NT2/D1 (cell line): Measurements from ENCODE around the gene TRPM2.

Experiments used
- YY1 ChIP-seq: IDR thresholded peaks from 2 replicates; pipeline ENCODE4 v1.6.1; 2011; ENCODE audit not compliant: insufficient read length, insufficient read depth
- ZNF274 ChIP-seq: IDR thresholded peaks from 2 replicates; pipeline ENCODE4 v1.6.1; 2011; ENCODE audit warnings: mild to moderate bottlenecking, low read depth, low read length

DNA sequence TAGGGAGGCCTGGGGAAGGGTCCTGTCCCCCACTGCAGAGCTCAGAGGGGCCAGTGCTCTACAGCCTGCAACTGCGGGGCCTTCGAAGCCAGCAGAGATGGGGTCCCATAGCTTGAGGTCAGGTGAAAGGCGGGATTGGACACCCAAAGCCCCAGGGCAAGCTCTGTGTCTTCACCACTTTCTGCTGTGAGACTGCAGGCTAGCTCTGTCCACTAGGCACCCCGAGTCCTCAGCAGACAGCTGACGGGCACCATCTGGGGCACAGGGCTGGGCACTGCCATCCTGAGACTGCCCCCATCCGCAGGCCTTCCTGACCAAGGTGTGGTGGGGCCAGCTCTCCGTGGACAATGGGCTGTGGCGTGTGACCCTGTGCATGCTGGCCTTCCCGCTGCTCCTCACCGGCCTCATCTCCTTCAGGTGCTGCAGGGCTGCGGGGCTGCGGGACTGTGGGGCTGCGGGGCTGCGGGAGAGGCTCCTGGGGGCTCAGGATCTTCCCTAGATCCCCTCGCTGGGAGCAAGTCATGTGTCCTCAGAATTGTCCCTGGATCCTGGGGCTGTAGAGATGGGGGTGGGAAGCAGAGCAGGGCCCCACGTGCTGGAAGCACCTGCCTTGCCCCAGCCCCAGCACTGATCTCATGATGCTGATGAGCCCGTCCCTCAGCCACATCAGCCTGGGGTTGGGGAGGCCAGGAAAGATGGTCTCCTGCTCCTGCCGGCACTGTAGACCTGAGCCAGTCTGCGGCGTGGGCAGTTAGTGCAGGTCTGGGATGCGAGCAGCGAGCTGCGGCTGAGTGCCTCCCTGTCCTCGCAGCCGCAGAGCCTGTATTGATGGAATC is 46.8 kb downstream of the TRPM2 start:
- TF ChIP-seq ZNF274: no peak
- no peak for TF ChIP-seq YY1
